AG04450 (cell line): ENCODE measurements around the gene CEP131. TPM values are rescaled to one million over a fixed set of nuclear protein-coding genes. Genes with fewer than 3 reads are reported as not detected.

Experiments
- CTCF ChIA-PET: fragments of 300-600, 350-600 bp; formaldehyde crosslinking; extraction: SDS; loops from one replicate; lab custom pipeline; 2022; ENCODE audit warnings: antibody characterized with exemption, inconsistent platforms; lab: Charles Lee
- POLR2A ChIA-PET: fragments of 350-600 bp; formaldehyde crosslinking; extraction: SDS; loops from one replicate; lab custom pipeline; 2021; ENCODE audit warnings: antibody characterized with exemption, inconsistent platforms; lab: Yijun Ruan, JAX
- DNase-seq: peaks from one replicate; pipeline ENCODE4 v3.0.0-alpha.2; 2011; ENCODE audit warnings: low read depth, low spot score
- H3K27ac ChIP-seq: one replicate; pipeline ENCODE4 v1.5.1; 2012; ENCODE audit warnings: low read depth, low read length, control low read depth
- H3K27me3 ChIP-seq: one replicate; pipeline ENCODE4 v1.6.0; 2012; ENCODE audit warnings: low read length; ENCODE audit not compliant: control insufficient read depth, insufficient read depth
- H3K4me3 ChIP-seq: 2 replicates; pipeline ENCODE4 v1.5.1; 2011; ENCODE audit warnings: mild to moderate bottlenecking, low read depth, low read length, control low read depth
- H3K9me3 ChIP-seq: 2 replicates; pipeline ENCODE4 v1.5.1; 2012; ENCODE audit warnings: low read length; ENCODE audit not compliant: control insufficient read depth, insufficient read depth
- polyA plus RNA-seq: library from polyadenylated mRNA; depleted of rRNA; stranded (reverse); fragments of >200 nt; gene quantifications from 2 replicates; pipeline ENCODE4 v1.2.3, GENCODE V29; 2011
- TF ChIP-seq, protein P1 (sequence below): IDR thresholded peaks from 2 replicates; pipeline ENCODE4 v1.5.1; 2011; ENCODE audit warnings: low read depth, low read length, control low read depth, inconsistent platforms

The CEP131 gene
- polyA plus RNA-seq, 1 experiment = 2.2 TPM

DNA sequence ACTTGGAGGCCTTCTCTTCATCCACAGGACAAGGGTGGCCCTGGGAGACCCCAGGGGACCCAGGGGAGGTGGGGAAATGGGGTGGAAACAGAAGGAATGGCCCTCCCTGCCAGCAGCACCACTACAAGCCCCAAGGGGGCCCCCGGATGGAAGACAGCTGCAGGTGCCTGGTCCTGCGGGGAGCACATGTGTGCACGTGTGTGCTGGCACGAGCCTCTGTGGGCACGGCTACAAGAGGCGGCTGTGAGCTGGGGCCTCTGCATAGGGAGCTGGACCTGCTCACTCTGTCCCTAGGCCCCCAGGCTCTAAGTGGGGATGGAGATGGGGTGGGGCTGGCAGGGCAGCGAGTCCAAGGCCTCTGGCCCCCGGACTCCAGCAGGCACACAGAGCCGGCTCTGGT is 43.5 kb downstream of the CEP131 start:
- DNase-seq = no peak
- Histone ChIP-seq H3K27ac (no peak overlapping the region), H3K27me3 (peaks cover 11% of the 10 kb centered on the region), H3K9me3 (peaks cover 7% of the 10 kb centered on the region; the same call in 1 of the 2 replicates), H3K4me3 (no peak overlapping the region)
- ChIA-PET CTCF (interaction anchor here (0.6 to 1.0 kb wide), 2 partner anchors 36 to 165 kb away, joined by 3 read pairs; no protein-coding TSS in a partner anchor), POLR2A (no interaction called here)
- TF ChIP-seq, protein P1, sequence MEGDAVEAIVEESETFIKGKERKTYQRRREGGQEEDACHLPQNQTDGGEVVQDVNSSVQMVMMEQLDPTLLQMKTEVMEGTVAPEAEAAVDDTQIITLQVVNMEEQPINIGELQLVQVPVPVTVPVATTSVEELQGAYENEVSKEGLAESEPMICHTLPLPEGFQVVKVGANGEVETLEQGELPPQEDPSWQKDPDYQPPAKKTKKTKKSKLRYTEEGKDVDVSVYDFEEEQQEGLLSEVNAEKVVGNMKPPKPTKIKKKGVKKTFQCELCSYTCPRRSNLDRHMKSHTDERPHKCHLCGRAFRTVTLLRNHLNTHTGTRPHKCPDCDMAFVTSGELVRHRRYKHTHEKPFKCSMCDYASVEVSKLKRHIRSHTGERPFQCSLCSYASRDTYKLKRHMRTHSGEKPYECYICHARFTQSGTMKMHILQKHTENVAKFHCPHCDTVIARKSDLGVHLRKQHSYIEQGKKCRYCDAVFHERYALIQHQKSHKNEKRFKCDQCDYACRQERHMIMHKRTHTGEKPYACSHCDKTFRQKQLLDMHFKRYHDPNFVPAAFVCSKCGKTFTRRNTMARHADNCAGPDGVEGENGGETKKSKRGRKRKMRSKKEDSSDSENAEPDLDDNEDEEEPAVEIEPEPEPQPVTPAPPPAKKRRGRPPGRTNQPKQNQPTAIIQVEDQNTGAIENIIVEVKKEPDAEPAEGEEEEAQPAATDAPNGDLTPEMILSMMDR = no peak

DNA sequence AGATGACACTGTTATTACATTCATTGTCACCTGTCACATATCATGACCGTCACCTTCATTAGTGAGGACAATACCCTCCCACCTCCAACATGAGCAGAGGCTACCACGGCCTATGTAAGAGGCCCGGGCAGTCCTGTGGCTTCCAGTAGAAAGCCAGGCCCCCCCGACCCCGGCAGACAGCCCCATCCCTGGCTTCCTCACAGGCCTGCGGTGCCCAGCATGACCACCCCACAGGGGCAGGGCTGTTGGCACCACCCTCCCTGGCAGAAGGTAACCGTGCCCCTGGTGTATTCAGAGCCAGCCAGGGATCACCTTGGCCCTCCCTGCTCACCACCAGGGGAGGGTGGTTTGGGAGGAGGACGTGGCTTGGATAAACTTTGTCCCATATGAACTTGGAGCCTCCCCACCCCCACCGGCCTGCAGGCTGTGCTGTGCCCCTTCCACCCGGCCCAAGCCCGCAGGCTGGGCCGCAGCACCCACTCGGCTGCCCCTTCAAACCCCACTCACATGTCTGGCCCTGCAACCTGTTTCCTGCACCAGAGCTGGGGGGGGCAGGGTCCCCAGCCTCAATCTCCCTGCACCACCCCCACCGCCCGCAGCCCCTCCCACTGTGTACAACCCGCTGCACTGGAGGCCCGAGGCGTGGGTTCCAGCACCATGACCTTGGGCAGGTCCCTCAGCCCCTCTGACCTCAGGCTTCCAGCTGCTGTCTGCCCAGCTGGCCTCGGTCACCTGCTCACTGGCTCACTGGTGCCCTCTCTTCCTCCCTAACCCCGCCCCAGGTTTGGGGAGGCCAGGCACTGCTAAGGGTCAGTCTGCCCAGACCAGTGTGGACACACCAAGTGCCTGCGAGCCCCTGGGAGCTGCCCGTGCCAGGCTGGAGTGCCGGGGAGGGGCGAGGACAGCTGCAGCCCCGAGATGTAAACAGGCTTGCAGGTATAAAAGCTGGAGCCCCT is 44.4 kb downstream of the CEP131 start:
- peaks cover 11% of the 10 kb centered on the region for H3K27me3 ChIP-seq
- H3K4me3 ChIP-seq = no peak overlapping the region
- H3K9me3 ChIP-seq = no peaks in the 10 kb centered on the region; the same call in 1 of the 2 replicates
- no peak overlapping the region for H3K27ac ChIP-seq
- ChIA-PET POLR2A (no interaction called here), CTCF (interaction anchor here (1.0 kb wide), 1 partner anchor 36 kb away, joined by 3 read pairs; no protein-coding TSS in a partner anchor)
- DNase-seq = no peak
- TF ChIP-seq, protein P1 = no peak

DNA sequence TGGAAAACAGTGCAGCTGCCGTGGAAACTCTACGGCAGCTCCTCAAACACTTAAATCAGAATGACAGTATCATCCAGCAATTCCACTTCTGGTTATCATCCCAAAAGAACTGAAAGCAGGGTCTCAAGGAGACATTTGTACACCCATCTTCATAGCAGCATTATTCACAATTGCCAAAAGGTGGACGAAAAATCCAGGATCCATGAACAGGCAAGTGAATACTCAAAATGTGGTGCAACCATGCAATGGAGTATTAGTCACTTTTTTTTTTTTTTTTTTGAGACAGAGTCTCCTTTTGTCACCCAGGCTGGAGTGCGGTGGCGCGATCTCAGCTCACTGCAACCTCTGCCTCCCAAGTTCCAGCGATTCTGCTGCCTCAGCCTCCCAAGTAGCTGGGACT is 46.1 kb downstream of the CEP131 start:
- Histone ChIP-seq H3K27me3 (peaks cover 11% of the 10 kb centered on the region), H3K4me3 (no peak overlapping the region), H3K9me3 (no peaks in the 10 kb centered on the region; the same call in 1 of the 2 replicates), H3K27ac (no peak overlapping the region)
- CTCF ChIA-PET = no interaction called here
- POLR2A ChIA-PET = no interaction called here
- TF ChIP-seq, protein P1 = no peak
- DNase-seq = no peak

DNA sequence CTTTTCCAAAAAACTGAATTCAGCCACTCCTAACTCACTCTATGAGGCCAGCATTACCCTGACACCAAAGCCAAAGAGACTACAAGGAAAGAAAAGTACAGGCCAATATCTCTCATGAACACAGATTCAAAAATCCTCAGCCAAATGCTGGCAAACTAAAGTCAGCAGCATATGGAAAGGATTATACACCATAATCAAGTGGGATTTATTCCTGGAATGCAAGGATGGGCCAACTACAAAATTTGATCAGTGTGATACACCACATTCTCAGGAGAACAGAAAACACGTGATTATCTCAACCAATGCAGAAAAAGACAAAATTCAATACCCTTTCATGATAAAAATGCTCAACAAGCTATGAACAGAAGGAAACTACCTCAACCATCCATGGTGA is 49.0 kb downstream of the CEP131 start:
- CTCF ChIA-PET = no interaction called here
- Histone ChIP-seq H3K27me3 (peaks cover 11% of the 10 kb centered on the region), H3K9me3 (no peaks in the 10 kb centered on the region; the same call in 1 of the 2 replicates), H3K4me3 (no peak overlapping the region), H3K27ac (peak overlapping the region; percentile 21)
- no peak for DNase-seq
- POLR2A ChIA-PET = no interaction called here
- TF ChIP-seq, protein P1 = no peak
